GM19023 (cell line): ENCODE results near the gene PMM2.
"Not testable (repeated sequence)": the region's sequence is repeated elsewhere in the genome, so short reads cannot be mapped to it uniquely, and the experiment has no call there.

Experiments
- ATAC-seq: cut with Tn5 transposase; IDR thresholded peaks from one replicate; pipeline ENCODE4 v1.9.1; 2021; ENCODE audit warnings: mild to moderate bottlenecking, moderate library complexity; ENCODE audit not compliant: unreplicated experiment

Gene PMM2

DNA sequence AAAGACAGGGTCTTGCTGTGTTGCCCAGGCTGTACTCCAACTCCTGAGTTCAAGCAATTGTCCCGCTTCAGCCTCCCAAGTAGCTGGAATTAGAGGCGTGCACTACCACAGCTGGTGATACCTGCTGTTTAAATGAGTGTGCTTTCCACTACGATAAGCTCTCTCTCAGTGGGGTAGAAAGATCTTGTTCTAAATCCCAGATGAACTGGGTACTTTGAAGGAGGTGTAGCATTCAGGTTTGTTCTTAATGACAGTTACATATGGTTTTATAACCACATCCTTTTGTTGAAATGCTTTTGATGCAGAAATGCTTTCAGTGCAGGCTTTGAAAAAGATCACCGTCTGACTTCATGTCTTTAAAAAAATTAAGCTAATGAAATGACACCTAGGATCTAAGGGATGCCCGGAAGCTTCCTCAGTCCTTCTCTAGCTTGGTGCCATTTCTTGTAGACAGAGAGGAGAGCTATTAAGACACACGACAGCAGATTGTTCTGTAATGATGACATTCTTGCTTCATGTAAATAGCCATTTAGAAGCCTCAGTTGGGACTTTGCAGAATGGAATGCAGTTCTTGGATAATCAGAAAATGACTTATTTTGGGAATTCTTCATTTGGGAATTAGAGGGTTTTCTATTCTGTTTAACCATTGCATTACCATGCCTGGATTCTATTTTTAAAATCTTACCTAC, 19.5 kb downstream of the PMM2 start:
- ATAC-seq = no peak

DNA sequence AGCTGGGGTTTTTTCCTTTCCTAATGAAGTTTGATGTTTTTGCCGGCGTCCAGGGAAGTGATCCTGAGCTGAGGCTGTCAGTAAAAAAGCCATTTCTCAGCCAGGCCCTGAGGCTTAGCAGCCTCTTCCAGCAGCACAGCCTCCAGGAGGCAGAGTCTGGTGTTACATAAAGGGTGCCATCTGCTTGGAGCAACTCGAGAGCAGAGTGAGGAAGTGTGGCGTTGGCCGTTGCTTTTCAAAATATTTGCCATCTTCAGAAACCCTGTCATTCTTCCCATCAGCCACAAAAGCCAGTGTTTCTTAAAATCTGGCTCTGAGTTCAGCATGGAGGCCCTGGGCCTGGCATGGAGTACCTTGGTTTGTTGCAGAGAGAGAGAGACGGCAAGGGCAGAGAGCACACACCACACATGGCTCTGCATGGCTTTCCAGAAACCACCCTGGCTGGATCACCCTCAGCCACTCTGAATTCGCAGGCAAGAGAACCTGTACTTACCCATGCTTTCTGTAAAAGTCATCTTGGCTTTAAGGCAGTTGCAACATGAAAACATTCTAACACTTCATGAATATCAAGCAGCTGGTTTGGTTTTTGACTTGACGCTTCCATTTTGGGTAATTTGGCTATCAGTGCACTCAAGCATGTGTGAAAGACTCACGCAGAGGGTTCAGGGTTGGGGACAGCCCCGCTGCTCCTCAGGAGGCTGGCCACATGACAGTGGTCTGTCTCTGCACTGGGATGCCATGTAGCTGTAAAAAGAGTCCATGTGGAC, 21.0 kb downstream of the PMM2 start:
- peak; percentile 82 for ATAC-seq

DNA sequence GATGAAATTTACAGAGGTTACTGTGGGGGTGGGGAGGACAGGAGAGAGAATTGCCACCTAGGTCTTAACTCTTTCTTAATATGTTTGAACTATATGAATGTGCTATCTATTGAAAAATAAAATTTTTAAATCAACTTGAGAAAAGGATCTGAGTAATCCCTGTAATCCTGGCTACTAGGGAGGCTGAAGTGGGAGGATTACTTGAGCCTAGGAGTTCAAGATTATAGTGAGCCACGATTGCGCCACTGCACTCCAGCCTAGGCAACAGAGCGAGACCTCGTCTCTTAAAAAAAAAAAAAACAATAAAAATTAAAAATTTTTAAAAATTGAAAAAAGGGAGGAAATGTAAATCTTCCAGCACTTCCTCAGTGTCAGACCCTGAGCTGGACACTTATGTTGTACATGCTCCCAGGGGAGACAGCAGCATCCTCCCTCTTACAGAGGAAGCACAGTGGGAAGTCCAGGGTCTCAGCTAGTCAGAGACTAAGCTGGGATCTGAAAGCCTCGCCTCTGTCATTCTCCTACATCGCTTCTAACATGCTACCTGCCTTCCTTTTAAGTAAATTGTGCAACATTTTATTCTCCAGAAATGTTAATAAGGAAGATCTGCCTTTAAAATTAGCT, 21.9 kb downstream of the PMM2 start:
- ATAC-seq = no peak

DNA sequence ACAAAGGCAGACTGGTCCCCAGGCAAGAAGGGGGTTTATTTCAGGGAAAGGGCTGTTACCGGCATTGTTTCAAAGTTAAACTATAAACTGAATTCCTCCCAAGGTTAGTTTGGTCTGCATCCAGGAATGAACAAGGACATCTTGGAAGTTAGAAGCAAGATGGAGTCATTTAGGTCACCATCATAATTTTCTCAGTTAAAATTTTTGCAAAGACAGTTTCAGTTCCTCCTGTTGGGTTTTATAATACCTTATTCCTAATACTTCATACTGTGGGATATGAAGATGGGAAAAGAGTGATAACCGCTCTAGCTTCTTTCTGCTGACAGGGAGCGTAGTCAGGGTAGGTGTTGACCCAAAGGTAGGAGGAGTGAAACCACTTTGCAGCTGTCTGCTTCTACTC, 24.8 kb downstream of the PMM2 start:
- no peak for ATAC-seq

DNA sequence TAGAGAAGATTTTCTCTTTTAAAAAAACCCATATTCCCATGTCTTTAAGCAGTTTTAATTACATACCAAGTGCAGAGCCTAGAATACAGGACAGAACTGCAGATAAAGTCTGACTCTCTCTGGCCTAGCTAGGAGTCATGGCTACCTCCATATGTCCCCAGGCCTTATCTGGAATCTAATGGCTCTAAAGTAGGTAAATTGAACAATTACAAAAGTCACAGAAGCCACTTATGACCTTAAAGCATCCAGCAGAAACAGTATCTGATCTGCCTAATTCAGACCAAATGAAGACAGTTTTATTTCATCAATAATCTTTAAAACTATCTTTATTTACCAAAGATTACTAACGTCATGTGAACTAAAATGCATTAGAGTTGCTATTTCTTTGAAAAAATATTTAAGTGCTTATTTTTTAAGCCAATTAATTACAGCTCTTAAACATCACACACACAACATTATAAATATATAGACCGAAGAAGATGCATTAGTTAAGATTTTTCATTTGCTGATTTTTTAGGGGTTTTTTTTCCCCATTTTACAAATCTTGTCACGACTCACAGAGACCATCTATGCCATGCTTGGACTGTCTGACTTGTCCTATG, 28.7 kb downstream of the PMM2 start:
- no peak for ATAC-seq

DNA sequence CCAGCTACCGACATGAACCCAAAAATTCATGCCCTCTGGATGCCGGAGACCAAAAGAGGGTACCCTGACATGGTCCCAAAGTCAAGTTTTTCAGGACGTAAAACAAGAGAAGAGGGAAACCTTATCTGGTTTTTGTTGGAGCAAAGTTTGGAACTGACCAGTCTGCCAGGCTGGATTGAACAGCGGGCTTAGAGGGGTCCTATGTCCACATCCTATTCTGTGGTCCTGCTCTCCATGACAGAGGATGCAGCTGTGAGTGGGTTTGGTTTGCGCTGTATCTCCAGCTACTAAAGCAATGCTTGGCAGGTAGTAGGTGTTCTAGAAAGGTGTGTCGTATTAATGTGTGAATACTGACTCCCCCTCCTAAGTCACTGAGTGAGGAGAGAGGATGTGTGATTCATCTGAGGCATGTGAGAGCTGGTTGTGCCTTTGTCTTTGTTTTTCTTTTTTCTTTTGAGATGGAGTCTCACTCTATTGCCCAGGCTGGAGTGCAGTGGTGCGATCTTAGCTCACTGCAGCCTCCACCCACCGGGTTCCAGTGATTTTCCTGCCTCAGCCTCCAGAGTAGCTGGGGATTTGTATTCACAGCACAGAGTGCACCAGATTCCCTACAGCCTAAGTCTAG, 31.0 kb downstream of the PMM2 start:
- ATAC-seq = no peak

DNA sequence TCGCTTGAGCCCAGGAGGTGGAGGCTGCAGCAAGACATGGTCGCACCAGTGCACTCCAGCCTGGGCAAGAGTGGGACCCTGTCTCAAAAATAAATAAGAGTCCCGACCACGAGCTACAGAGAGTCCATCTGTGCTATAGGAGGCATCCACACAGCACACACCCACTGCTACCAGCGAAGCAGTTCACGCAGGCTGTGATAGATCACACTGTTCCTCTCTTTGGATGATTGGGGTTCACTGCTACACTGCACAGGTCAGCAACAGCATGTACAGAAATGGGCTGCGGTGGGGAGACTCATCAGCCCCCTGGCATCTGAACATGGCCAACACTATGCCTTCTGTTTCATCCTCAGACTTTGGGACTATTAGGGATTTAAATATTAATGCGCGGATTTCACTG, 33.8 kb downstream of the PMM2 start:
- ATAC-seq = no peak

DNA sequence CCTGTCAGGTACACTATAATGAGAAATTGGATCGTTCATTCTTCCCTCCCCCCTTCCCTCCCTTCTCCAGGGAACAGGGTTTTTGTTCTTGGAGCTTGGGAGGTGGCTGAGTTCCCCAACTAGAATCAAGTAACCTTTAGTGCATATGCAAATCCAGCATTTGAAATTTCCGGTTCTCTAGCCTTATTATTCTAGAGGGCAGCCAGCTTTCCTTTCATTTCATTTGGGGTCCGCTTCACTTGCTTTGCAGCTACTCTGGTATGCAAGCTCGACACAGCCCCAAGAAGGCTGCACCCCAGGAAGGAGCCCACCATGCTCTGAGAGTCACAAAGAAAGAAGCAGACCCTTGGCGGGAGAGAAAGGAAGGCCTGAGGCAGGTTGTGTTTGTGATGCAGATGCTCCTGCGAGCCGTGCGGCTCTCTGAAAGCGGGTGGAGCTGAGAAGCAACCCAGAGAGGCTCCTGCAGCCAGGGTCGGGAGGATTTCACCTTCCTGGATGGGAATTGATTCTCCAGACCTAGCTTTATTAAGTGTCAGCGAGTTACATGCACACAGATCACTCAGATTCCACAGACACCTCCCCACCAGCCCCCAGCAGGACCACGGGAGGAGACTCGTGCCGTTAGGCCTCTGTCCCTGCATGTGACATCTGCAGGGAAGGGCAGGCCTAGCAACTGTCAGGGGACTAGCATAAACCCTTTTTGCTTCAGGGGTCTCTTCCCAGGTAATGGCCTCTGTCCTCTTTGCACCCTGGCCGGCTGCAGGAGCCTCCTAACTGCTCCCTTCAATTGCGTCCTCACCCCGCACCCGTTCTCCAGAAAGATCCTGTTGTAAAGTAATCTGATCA, 34.5 kb downstream of the PMM2 start:
- ATAC-seq = no peak

DNA sequence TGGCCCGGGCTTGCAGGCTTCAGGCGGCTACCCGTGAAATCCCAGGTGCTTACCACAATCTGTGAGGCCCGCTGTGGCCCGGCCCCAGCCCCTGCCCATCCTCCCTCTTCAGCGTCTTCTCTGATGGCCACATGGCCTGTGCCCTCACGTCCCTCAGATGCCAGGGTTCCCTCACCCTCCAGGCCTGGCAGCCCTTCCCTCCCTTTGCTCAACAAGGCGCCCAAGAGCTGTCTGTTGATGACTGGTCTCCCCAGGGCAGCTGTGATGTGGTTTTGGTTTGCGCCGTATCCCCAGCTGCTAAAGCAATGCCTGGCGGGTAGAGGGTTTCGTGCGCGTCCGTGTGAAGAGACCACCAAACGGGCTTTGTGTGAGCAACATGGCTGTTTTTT, 35.1 kb downstream of the PMM2 start:
- no peak for ATAC-seq

DNA sequence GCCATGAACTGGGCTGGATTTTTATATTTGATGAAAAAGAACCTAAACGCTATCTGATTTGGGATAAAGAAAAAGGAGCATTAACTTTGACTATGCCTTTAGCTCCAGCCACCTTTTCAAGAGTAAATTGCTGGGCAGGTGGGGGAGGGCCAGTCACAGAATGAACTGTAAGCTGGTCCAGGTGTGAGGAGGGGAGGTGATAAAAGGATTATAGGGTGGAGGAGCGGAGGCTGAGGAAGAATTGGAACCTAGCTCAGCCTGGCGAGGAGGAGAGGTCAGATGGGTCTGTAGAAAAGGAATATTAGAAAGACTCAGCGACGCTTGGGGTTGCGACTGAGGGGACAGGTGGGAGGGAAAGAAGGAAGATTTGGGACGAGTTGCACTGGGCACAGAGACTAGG, 39.2 kb downstream of the PMM2 start:
- not testable (repeated sequence) for ATAC-seq

DNA sequence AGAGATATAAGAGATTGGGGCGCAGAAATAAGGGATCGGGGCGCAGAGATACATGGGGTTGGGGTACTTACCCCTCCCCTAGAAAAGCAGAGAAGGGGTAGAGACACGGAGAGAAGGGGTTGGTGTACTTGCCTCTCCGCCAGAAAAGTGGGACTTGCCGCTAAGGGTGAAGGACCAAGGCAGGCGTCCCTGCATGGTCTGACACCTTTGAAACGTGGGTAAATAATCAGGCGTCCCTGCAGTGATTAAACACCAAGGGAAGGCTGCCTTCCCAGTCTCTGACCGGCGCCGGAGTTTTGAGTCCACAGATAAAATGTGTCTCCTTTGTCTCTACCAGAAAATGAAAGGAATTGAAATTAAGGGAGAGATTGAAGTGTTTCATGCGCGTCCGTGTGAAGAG, 40.0 kb downstream of the PMM2 start:
- not testable (repeated sequence) for ATAC-seq

DNA sequence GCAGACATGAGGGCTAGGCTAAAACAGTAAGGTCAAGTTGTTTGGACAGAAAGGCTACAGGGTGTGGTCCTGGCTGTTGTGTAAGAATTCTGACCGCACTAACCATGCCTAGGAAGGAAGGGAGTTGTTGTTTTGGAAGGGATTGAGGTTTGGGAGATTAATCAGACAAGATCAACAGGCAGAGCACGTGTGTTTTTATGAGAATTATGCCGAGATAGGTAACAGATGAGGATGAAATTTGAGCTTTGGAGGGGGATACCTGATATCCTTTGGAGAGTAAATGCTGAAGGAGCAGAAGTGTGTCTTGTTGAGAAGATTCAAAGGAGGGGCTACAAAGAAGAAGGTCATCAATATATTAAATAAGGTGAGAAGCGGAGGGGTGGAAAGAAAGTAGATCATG, 44.4 kb downstream of the PMM2 start:
- not testable (repeated sequence) for ATAC-seq

DNA sequence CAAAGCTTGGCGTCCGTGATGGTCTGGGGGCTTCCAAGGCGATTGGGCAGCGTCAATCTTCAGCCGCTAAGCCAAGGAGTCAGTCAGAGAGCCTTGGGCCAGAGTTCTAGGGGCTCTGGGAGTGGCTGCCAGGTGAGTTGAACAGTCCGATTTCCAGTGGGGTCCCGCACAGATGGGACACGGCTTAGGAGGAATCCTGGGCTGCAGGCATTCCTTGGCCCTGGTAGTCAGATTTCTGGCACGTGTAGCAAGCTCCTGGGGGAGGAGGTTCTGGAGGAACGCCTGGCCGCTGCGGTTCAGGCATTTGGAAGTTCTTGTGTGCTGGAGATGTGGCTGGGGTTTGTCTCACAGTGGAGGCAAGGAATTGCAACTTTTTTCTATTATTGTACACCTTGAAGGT, 45.7 kb downstream of the PMM2 start:
- not testable (repeated sequence) for ATAC-seq

DNA sequence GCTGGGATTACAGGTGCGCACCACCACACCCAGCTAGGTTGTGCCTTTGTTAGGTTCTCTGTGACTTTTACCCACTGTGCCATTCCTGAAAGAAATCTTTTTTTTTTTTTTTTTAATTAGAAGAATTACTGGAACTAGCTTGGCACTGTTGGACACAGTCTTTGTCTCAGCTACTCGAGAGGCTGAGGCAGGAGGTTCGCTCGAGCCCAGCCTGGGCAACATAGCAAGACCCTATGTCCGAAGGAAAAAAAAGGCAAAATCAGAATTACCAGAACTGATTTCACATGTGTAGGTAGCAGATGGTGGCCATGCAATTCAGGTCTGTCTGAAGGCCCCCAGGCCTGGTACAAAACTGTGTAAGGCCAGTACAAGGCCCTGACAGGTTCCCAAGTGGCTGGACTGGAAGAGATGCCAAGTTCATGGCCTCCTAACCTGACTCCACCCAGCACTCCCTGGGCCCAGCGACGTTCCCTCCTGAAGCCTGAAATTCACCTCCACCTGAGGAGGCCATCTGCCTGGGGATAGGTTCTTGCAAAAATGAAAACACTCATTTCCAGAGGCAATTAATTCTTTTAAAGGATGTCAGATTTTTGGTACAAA, 48.2 kb downstream of the PMM2 start:
- ATAC-seq = no peak

DNA sequence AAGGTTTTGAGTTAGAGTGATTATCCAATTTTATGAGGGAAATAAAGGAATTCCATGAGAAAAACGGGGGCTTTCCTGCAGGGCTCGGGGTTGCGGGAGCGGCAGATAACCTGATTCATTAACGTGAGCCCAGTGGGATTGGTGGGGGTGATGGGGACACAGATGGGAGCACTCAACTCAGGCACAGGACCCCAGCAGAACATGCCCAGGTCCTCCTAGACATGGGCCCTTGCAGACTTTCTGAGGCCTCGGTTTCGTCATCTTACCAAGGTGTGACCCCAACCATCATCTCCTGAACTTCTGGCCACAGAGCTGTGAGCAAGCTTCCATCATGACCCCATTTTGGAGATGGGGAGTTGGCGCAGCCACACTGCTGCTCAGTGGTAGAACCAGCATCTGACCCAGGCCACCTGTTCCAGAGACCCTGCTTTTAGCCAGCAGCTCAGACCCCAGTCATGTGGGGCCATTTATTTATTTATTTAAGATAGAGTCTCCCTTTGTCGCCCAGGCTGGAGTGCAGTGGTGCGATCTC, 48.8 kb downstream of the PMM2 start:
- ATAC-seq = no peak

DNA sequence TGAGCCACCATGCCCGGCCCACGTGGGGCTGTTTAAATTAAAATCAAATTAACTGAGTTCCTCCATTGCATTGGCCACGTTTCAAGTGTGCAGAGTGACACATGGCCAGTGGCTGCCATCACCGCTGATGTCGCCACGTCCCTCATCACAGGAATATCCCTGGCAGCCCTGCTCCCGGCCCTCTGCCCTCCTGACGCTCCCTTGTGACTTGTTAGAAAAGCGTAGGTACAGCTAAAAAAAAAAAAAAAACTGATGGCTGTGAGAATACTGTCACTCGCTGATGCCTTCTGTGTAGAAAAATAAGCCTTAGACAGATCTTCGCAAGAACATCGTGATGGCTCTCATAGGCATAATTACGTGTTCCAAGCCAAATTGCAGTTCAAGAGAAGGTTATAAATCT, 49.5 kb downstream of the PMM2 start:
- ATAC-seq = no peak

DNA sequence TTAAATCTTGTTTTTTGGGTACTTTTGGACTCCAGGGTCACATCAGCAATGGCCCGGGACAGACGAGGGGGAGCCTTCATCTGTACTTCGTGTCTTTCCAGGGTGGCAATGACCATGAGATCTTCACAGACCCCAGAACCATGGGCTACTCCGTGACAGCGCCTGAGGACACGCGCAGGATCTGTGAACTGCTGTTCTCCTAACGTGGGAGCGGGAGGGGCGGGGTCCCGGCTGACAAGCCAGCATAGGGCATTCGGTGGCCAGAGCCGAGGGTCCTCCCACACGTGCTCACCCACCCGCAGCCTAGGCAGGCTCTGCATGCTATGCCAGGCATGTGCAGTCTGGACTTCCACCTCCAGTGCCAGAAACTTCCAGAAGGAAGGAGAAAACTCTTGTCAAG, 50.0 kb downstream of the PMM2 start:
- ATAC-seq = no peak

DNA sequence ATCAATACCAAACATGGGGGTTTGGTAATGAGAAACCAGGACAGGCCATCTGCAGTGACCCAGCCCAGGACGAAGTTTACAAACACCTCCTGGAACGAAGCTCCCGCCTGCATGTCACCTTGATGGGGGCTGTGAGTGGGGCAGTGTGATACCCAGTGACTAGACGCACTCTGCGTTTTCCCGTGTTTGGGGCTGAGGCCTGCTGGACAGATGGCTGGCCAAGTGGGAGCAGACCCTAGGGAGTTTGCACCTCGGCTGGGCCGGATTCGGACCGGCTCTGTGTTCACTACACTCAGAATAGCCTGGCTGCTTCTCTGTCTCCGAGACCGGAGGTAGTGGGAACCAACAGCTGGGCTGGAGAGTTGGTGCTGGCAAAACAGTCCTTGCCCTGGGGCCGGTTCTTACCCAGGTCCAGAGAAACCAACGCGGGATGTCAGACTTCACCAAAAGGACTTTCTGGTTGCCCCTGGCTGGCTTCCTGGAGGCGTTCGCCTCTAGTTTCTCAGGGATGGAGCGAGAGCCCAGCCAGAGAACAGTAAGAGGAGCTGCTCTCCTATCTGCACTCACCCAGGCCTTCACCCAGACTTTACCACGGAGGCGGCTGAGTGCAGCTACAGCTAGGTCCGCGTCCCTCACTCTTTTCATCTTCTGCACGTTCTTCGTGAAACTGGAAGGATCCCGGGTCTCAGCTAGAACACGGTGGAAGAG, 50.7 kb downstream of the PMM2 start:
- no peak for ATAC-seq

DNA sequence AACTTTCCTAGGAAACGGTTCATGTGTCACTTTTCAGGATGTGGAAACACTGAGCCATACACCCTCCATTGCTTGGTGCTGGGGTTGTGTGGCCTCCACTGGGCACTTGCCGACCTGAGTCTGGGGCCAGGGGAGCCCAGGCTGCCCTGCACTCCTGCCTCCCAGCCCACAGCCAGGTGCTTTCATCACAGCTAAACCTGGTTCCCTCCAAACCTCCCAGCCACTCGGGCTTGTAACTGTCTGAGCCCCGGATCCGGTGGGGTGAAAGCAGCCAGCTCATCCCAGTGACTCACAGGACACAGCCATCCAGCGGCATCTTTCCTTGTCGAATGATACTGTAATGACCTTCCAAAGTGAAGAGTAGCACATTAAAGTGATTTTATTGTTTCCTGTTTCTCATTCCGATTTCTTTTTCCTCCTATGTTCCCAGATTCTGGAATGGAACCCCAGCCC, 51.3 kb downstream of the PMM2 start:
- no peak for ATAC-seq
